Measurements from ENCODE around the gene PRDM16. TPM values are rescaled to one million over a fixed set of nuclear protein-coding genes. Genes with fewer than 3 reads are reported as not detected.

Gene PRDM16
- polyA plus RNA-seq, 1 donor (not counting 4 experiments of a cell fraction or from before 2014, with no cell fraction given), result 0.05 TPM

DNA sequence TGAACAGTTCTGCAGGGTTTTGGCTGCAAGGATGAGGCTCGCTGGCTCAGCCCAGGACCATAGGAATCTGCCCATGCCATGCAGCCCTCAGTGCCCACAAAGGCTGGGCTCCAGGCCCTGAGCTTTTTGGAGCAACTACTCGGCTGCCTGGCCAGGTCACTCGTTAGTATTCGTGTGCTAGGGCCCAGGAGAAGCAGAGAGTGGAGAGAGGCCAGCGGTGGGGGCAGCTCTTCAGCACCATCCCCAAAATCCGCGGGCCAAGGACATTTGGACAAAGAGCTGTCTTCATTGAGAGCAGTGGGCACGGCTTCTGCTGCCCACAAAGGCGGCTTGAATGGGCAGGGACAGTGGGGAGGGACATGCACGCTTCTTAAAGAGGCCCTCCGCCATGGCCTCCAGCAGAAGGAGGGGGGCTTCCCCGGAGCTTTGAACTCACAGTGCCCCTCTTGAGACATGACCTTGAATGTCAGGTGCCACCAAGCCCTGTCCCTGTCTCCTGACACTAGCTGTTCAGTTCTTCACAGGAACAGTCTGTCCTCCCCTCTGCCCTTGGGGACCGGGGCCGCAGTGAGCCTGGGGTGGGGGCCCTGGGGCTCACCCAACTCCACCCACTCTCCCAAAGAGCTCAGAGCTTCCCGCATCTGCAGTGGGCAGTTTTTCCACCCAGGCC, 279.3 kb downstream of the PRDM16 start:
- Histone ChIP-seq H4K20me1 (ENCODE audit: control insufficient read depth, extremely low read depth, insufficient read depth, low read length) (no peaks in the 10 kb centered on the region), H3K4me2 (ENCODE audit: control insufficient read depth, extremely low read depth, insufficient read depth, low read depth, low read length) (no peak overlapping the region), H3K9me1 (ENCODE audit: control insufficient read depth, extremely low read depth, insufficient read depth, low read length) (no peaks in the 10 kb centered on the region), H2AFZ (ENCODE audit: control insufficient read depth, low read length) (no peak overlapping the region), H3K9ac (ENCODE audit: control insufficient read depth, extremely low read depth, insufficient read depth, low read length) (no peak overlapping the region), H3K9me3 (ENCODE audit: control insufficient read depth, low read depth, low read length) (peaks cover 5% of the 10 kb centered on the region), H3K4me3 (ENCODE audit: control insufficient read depth in 2 of 3, extremely low read depth in 1 of 3, insufficient read depth in 2 of 3, low read depth in 1 of 3, low read length in 3 of 3) (no peak overlapping the region), H3K4me1 (ENCODE audit: control insufficient read depth, extremely low read depth, insufficient read depth, low read length) (no peaks in the 10 kb centered on the region), H3K27ac (ENCODE audit: control insufficient read depth, insufficient read depth, low read length) (no peak overlapping the region), H3K27me3 (ENCODE audit: control insufficient read depth, extremely low read depth, insufficient read depth, low read length) (no peaks in the 10 kb centered on the region), H3K36me3 (ENCODE audit: control insufficient read depth in 2 of 2, extremely low read depth in 1 of 2, insufficient read depth in 2 of 2, low read length in 2 of 2) (no peaks in the 10 kb centered on the region), H3K79me2 (ENCODE audit: control insufficient read depth, insufficient read depth, low read length) (no peaks in the 10 kb centered on the region)
- no peak for DNase-seq (ENCODE audit: low read depth, low spot score)
- TF ChIP-seq EZH2 (IDR thresholded peaks at IDR 0.05; ENCODE audit: low read length) (no peak), CTCF (optimal IDR thresholded peaks at IDR 0.05 in 1 of 3, IDR thresholded peaks at IDR 0.05 in 1 of 3, conservative IDR thresholded peaks at IDR 0.05 in 1 of 3; ENCODE audit: extremely low read depth in 1 of 3, insufficient read depth in 2 of 3, low read length in 3 of 3) (no peak)
- dilution Hi-C loops (cut with MboI; ENCODE audit: extremely low pct_ligation_motif_present, low sequenced_read_pairs), result no loop called here
- FAIRE-seq, result no peak

DNA sequence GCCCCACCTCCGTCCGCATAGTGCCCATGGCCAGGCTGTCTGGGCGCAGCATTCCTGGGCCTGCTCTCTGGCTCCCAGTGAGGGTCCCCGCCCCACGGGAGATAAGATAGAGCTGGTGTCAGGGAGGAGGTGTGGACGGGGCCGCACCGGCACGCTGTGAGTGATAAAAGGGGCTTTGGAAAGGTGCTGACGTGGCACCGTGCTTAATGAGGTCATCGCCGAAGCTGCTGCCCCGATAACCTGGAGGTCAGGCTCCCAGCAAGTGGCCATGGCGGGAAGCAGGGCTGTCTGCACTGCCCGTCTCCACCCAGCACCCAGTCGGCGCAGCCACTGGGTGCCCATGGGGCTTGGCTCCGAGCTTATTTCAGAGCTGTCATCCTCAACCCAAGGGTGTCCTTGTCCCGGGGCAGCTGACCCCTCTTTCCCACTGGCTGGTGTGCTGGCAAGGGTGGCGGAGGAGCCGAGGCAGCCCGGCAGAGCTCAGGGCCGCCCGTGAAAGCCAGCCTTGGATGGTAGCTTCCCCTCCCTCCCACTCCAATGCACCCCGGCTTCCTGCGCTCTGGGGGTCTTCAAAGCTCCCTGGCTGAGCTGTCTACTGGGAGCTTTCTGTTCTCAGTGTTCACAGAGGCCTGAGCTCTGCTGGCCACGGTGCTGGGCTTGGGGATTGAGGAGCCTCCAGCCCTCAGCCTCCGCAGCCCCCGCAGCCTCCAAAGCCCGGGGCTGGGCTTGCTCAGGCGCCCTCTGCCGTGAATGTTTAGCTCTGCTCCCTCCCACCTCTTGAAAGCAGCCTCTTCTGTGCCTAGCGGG, 280.4 kb downstream of the PRDM16 start:
- Histone ChIP-seq H2AFZ (ENCODE audit: control insufficient read depth, low read length) (no peak overlapping the region), H3K27me3 (ENCODE audit: control insufficient read depth, extremely low read depth, insufficient read depth, low read length) (no peaks in the 10 kb centered on the region), H3K4me1 (ENCODE audit: control insufficient read depth, extremely low read depth, insufficient read depth, low read length) (no peaks in the 10 kb centered on the region), H3K79me2 (ENCODE audit: control insufficient read depth, insufficient read depth, low read length) (no peaks in the 10 kb centered on the region), H4K20me1 (ENCODE audit: control insufficient read depth, extremely low read depth, insufficient read depth, low read length) (no peaks in the 10 kb centered on the region), H3K9me3 (ENCODE audit: control insufficient read depth, low read depth, low read length) (peaks cover 5% of the 10 kb centered on the region), H3K9ac (ENCODE audit: control insufficient read depth, extremely low read depth, insufficient read depth, low read length) (no peak overlapping the region), H3K4me3 (ENCODE audit: control insufficient read depth in 2 of 3, extremely low read depth in 1 of 3, insufficient read depth in 2 of 3, low read depth in 1 of 3, low read length in 3 of 3) (no peak overlapping the region), H3K4me2 (ENCODE audit: control insufficient read depth, extremely low read depth, insufficient read depth, low read depth, low read length) (no peak overlapping the region), H3K9me1 (ENCODE audit: control insufficient read depth, extremely low read depth, insufficient read depth, low read length) (no peaks in the 10 kb centered on the region), H3K36me3 (ENCODE audit: control insufficient read depth in 2 of 2, extremely low read depth in 1 of 2, insufficient read depth in 2 of 2, low read length in 2 of 2) (no peaks in the 10 kb centered on the region), H3K27ac (ENCODE audit: control insufficient read depth, insufficient read depth, low read length) (no peak overlapping the region)
- FAIRE-seq, result no peak
- dilution Hi-C loops (cut with MboI; ENCODE audit: extremely low pct_ligation_motif_present, low sequenced_read_pairs), result no loop called here
- TF ChIP-seq EZH2 (IDR thresholded peaks at IDR 0.05; ENCODE audit: low read length) (no peak), CTCF (optimal IDR thresholded peaks at IDR 0.05 in 1 of 3, IDR thresholded peaks at IDR 0.05 in 1 of 3, conservative IDR thresholded peaks at IDR 0.05 in 1 of 3; ENCODE audit: extremely low read depth in 1 of 3, insufficient read depth in 2 of 3, low read length in 3 of 3) (no peak)
- DNase-seq (ENCODE audit: low read depth, low spot score), result no peak
